HepG2 (cell line): ENCODE measurements around the gene PPP2R2C. TPM values are rescaled to one million over a fixed set of nuclear protein-coding genes. Genes with fewer than 3 reads are reported as not detected.

ENCODE experiments used
- ATAC-seq: fragments of 200-7000 bp; cut with Tn5 transposase; 3 replicates; pipeline ENCODE4 v1.9.1; 2020; ENCODE audit warnings: mild to moderate bottlenecking, moderate library complexity
- BruUV-seq: library from RNA; stranded (reverse); fragments of 400-500 nt; replicated peaks from 2 replicates; lab custom pipeline; 2021; lab: Mats Ljungman, UMichigan
- CTCF ChIA-PET: fragments of 300-600 bp; formaldehyde crosslinking; extraction: SDS; loops from one replicate; lab custom pipeline; 2021; ENCODE audit warnings: low total read pairs, inconsistent platforms, low intra/inter-chr PET ratio; lab: Yijun Ruan, JAX
- POLR2A ChIA-PET: fragments of 350-600 bp; sonication (Branson Sonifier 250); formaldehyde crosslinking; loops from one replicate; lab custom pipeline; 2020; ENCODE audit warnings: antibody characterized with exemption, inconsistent platforms; lab: Yijun Ruan, JAX
- DNase-seq: peaks from one replicate; pipeline ENCODE4 v3.0.0-alpha.2; 2015; ENCODE audit warnings: low spot score
- FAIRE-seq: peaks from 3 replicates; lab custom pipeline; 2011; peaks lifted over from hg19 to GRCh38; lab: Jason Lieb, UNC
- H2AFZ ChIP-seq: one replicate; pipeline ENCODE4 v1.6.1; 2011; ENCODE audit warnings: low read length, inconsistent platforms
- H3K27ac ChIP-seq: fragments of 300-600 bp; 3 replicates; pipeline ENCODE4 v1.8.0; 2011; ENCODE audit warnings: mixed run types, mild to moderate bottlenecking, mixed read lengths, low read length, inconsistent platforms; ENCODE audit not compliant: insufficient read depth; ENCODE audit errors: extremely low read length
- H3K27me3 ChIP-seq, 2 experiments: fragments of 200-600 bp in 1 of 2; 2 replicates in 1 of 2; 3 replicates in 1 of 2; pipeline versions ENCODE4 v1.6.0 to v1.8.0; 2011; ENCODE audit warnings: low read length in 2 of 2, mild to moderate bottlenecking in 2 of 2, moderate library complexity in 2 of 2, inconsistent platforms in 1 of 2; ENCODE audit not compliant: insufficient read depth in 2 of 2, control insufficient read depth in 1 of 2
- H3K36me3 ChIP-seq, 2 experiments: fragments of 200-600 bp in 1 of 2; replicated peaks in 1 of 2; 2 replicates in 1 of 2; 3 replicates in 1 of 2; pipeline versions ENCODE4 v1.5.1 to v1.8.0; 2011; ENCODE audit warnings: low read length in 2 of 2, inconsistent platforms in 1 of 2; ENCODE audit not compliant: insufficient read depth in 2 of 2, control insufficient read depth in 1 of 2
- H3K4me1 ChIP-seq: 2 replicates; pipeline ENCODE4 v1.5.1; 2012; ENCODE audit warnings: low read length, inconsistent platforms; ENCODE audit not compliant: insufficient read depth
- H3K4me2 ChIP-seq: 2 replicates; pipeline ENCODE4 v1.6.0; 2011; ENCODE audit warnings: low read depth, low read length, inconsistent platforms
- H3K4me3 ChIP-seq, 3 experiments: fragments of 200-600 bp in 1 of 3; sonication (generic), shearing (Covaris generic) in 1 of 3; replicated peaks in 1 of 3; 2 replicates each; pipeline ENCODE4 v1.5.1; 2011 to 2016; ENCODE audit warnings: low read length in 3 of 3, inconsistent platforms in 2 of 3, low read depth in 2 of 3, mild to moderate bottlenecking in 2 of 3, control low read depth in 1 of 3, mixed read lengths in 1 of 3; ENCODE audit not compliant: insufficient read depth in 1 of 3
- H3K79me2 ChIP-seq: one replicate; pipeline ENCODE4 v1.6.1; 2011; ENCODE audit warnings: low read length, inconsistent platforms; ENCODE audit not compliant: insufficient read depth
- H3K9ac ChIP-seq: 2 replicates; pipeline ENCODE4 v1.6.0; 2011; ENCODE audit warnings: mild to moderate bottlenecking, low read depth, low read length, inconsistent platforms; ENCODE audit not compliant: insufficient read depth
- H3K9me3 ChIP-seq: 2 replicates; pipeline ENCODE4 v1.5.1; 2012; ENCODE audit warnings: mild to moderate bottlenecking, low read length
- H4K20me1 ChIP-seq: 2 replicates; pipeline ENCODE4 v1.6.0; 2011; ENCODE audit warnings: inconsistent platforms, mild to moderate bottlenecking, low read length, moderate library complexity; ENCODE audit not compliant: insufficient read depth
- CREB1 ChIP-seq, 2 experiments: fragments of 450-650 bp in 1 of 2; IDR thresholded peaks; 2 replicates each; pipeline ENCODE4 v1.6.1; 2016 to 2017; ENCODE audit warnings: control low read depth in 1 of 2, mild to moderate bottlenecking in 1 of 2, missing compliant biosample characterization in 1 of 2, missing genetic modification characterization in 1 of 2
- PAWR ChIP-seq: sonication (generic); formaldehyde crosslinking; IDR thresholded peaks from 2 replicates; pipeline ENCODE4 v1.4.0; 2020; ENCODE audit warnings: missing genetic modification reagents, mild to moderate bottlenecking, borderline replicate concordance
- STAG1 ChIP-seq: sonication (generic); formaldehyde crosslinking; IDR thresholded peaks from 2 replicates; pipeline ENCODE4 v1.4.0; 2020; ENCODE audit warnings: missing genetic modification reagents
- ZFP62 ChIP-seq: sonication (generic); formaldehyde crosslinking; IDR thresholded peaks from 2 replicates; pipeline ENCODE4 v1.4.0; 2020; ENCODE audit warnings: missing genetic modification reagents
- ZNF274 ChIP-seq: sonication (generic); formaldehyde crosslinking; IDR thresholded peaks from 2 replicates; pipeline ENCODE4 v1.5.1; 2020; ENCODE audit warnings: mild to moderate bottlenecking, missing genetic modification reagents
- ZNF781 ChIP-seq: sonication (generic); formaldehyde crosslinking; IDR thresholded peaks from 2 replicates; pipeline ENCODE4 v1.5.1; 2020; ENCODE audit warnings: borderline replicate concordance, mild to moderate bottlenecking, missing genetic modification reagents; ENCODE audit errors: not compliant biosample characterization
- WGBS: methylation state at CpG from one replicate; pipeline ENCODE4 v1.1.6; 2017; ENCODE audit warnings: low lambda C conversion rate; 5-methylcytosine and 5-hydroxymethylcytosine counted together
- in situ Hi-C: cut with HindIII; loops from 2 replicates; pipeline ENCODE4 v1.10.0; 2017; ENCODE audit warnings: low pct_unique_long_range_greater_than_20kb; ENCODE audit not compliant: extremely low pct_ligation_motif_present
- intact Hi-C: fragments of 100-400 bp; cut with micrococcal nuclease; formaldehyde crosslinking; loops from one replicate; pipeline ENCODE4 v1.10.0; 2022; ENCODE audit not compliant: unreplicated experiment
- polyA plus RNA-seq, 8 experiments: library from polyadenylated mRNA; depleted of rRNA in 3 of 8; stranded (reverse) in 7 of 8; unstranded in 1 of 8; fragments of >200 nt; fragmentation: Illumina TruSeq in 4 of 8; extraction: Trizol in 4 of 8; gene quantifications; 2 replicates each; pipeline versions ENCODE4 v1.2.1 to v1.2.3, GENCODE V29; 2011 to 2016; ENCODE audit warnings: low read depth in 4 of 8, missing spikeins in 1 of 8, mixed read lengths in 1 of 8; ENCODE audit not compliant: insufficient read depth in 1 of 8
- total RNA-seq, 5 experiments: library from RNA; depleted of rRNA; stranded (reverse); fragments of >200 nt; fragmentation: Illumina TruSeq; extraction: Trizol; gene quantifications; 2 replicates each; pipeline ENCODE4 v1.2.3, GENCODE V29; 2016; ENCODE audit warnings: low read depth in 1 of 5

Gene PPP2R2C
- total and polyA plus RNA-seq, 2 of the 13 experiments (the other 11 are each of a cell fraction or from before 2014, with no cell fraction given) = 0.60 to 8.6 TPM

GRCh38 chr4:6440506-6441201, 31.8 kb downstream of the PPP2R2C start (continued):
- TF ChIP-seq ZFP62 (no peak), STAG1 (CRISPR knock-in tag) (no peak), ZNF274 (CRISPR knock-in tag) (no peak)
- TF ChIP-seq, all 625 proteins: peak for 0

- Histone ChIP-seq H3K27ac (no peak overlapping the region), H3K4me3 (no peak overlapping the region), H3K9ac (no peak overlapping the region), H3K79me2 (no peaks in the 10 kb centered on the region), H4K20me1 (0 out of 2 replicates have a peak, but pooled peaks cover 2% of the 10 kb centered on the region), H3K4me2 (no peak overlapping the region), H3K36me3 (no peaks in the 10 kb centered on the region), H3K4me1 (no peaks in the 10 kb centered on the region), H3K27me3 (peaks cover 4 to 46% of the 10 kb centered on the region in 2 experiments; a peak in 4 of 5 replicates), H2AFZ (no peak overlapping the region), H3K9me3 (peaks cover 17% of the 10 kb centered on the region)
- in situ Hi-C loops (no loop called here), intact Hi-C loops (no loop called here)
- TF ChIP-seq CREB1 (IDR thresholded peaks at IDR 0.05) (peak; percentile 30; the same call in 1 of the 2 replicates), CREB1 (CRISPR knock-in tag; IDR thresholded peaks at IDR 0.05) (no peak), PAWR (CRISPR knock-in tag) (no peak), ZNF781 (CRISPR knock-in tag) (no peak)
- ATAC-seq (no peak), DNase-seq (no peak), FAIRE-seq (no peak)
- ChIA-PET POLR2A (no interaction called here), CTCF (no interaction called here)
- WGBS = 12% methylated on average over 6 of the region's 6 CpGs
- BruUV-seq = no TSS peak
Measured at GRCh38 chr4:6439120-6439762, 33.2 kb downstream of the PPP2R2C start.
